Omental fat pad (tissue), 4 donors: ENCODE results near the gene DHX34. TPM values are rescaled to one million over a fixed set of nuclear protein-coding genes. Genes with fewer than 3 reads are reported as not detected.
A peak's percentile ranks its signal among the peaks of the same experiment; 100 is the strongest.
"Not testable (repeated sequence)": the region's sequence is repeated elsewhere in the genome, so short reads cannot be mapped to it uniquely, and the experiment has no call there.

Source experiments
- ATAC-seq: fragments of 150-250 bp; one replicate; pipeline ENCODE4 v1.9.1; 2016; ENCODE audit warnings: mild to moderate bottlenecking, moderate library complexity; ENCODE audit not compliant: low FRiP score
- DNase-seq: peaks from one replicate; pipeline ENCODE4 v3.0.0-alpha.2; 2019; ENCODE audit warnings: low spot score
- total RNA-seq, 4 donors: library from RNA; depleted of rRNA; stranded (reverse); fragments of >200 nt; gene quantifications; one replicate each; pipeline ENCODE4 v1.1.0, GENCODE V29; 2016
- TF ChIP-seq, protein P1 (sequence below), 3 donors: fragments of 450-650 bp; IDR thresholded peaks; one replicate each; pipeline ENCODE4 v1.5.1; 2016 to 2017; ENCODE audit warnings: antibody characterized with exemption in 3 of 3, mild to moderate bottlenecking in 3 of 3, moderate library complexity in 2 of 3

DHX34 gene, protein sequence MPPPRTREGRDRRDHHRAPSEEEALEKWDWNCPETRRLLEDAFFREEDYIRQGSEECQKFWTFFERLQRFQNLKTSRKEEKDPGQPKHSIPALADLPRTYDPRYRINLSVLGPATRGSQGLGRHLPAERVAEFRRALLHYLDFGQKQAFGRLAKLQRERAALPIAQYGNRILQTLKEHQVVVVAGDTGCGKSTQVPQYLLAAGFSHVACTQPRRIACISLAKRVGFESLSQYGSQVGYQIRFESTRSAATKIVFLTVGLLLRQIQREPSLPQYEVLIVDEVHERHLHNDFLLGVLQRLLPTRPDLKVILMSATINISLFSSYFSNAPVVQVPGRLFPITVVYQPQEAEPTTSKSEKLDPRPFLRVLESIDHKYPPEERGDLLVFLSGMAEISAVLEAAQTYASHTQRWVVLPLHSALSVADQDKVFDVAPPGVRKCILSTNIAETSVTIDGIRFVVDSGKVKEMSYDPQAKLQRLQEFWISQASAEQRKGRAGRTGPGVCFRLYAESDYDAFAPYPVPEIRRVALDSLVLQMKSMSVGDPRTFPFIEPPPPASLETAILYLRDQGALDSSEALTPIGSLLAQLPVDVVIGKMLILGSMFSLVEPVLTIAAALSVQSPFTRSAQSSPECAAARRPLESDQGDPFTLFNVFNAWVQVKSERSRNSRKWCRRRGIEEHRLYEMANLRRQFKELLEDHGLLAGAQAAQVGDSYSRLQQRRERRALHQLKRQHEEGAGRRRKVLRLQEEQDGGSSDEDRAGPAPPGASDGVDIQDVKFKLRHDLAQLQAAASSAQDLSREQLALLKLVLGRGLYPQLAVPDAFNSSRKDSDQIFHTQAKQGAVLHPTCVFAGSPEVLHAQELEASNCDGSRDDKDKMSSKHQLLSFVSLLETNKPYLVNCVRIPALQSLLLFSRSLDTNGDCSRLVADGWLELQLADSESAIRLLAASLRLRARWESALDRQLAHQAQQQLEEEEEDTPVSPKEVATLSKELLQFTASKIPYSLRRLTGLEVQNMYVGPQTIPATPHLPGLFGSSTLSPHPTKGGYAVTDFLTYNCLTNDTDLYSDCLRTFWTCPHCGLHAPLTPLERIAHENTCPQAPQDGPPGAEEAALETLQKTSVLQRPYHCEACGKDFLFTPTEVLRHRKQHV
- 10 to 100 TPM in 3 of 4 donors, 1 to 10 TPM in 1; 9.5 to 22.2 (median 14.7) TPM for total RNA-seq

DNA sequence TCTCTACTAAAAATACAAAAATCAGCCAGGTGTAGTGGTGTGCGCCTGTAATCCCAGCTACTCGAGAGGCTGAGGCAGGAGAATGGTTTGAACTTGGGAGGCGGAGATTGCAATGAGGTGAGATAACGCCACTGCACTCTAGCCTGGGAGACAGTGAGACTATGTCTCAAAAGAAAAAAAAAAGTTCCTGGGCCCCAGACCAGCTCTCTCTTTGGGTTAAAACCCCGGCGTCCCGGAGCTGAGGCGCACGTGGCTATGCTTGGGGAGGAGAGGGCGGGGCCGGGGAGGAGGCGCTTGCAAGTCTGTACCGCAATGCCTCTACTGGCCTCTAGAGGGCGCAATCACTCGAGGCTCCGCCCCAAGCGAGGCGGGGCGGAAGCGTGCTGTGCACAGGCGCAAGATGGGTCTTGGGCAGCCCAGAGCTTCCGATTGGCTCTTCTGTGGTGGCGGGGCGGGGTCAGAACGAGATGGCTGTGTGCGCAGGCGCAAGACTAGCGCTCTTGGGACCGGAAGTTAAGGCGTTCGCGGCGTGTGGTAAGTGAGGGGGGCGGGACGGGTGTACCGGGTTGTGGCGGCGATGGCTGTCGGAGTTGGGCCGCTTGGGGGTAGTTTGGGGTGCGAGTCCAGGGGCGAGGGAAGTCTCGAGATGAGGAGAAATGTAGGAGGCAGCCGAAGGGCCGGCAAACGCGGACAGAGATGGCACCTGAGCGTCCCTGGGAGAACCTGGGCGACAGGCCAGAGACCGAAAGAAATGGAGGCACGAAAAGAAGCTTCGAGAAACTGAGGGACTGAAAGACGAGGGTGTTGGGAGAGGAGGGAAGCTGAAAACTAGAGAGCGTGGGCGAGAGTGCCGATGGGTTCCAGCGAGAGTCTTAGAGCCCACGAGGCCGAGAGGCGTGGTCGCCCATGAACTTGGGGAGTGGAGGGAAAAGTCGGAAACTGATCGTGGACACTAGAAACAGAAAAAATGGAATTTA is at the start of gene DHX34:
TSS of gene DHX34 (plus strand) at position 497 of the 977 bp plus-strand sequence. CDS start 3,716 bp downstream, outside the sequence.
- peak; percentile 92 for DNase-seq
- TF ChIP-seq, protein P1, sequence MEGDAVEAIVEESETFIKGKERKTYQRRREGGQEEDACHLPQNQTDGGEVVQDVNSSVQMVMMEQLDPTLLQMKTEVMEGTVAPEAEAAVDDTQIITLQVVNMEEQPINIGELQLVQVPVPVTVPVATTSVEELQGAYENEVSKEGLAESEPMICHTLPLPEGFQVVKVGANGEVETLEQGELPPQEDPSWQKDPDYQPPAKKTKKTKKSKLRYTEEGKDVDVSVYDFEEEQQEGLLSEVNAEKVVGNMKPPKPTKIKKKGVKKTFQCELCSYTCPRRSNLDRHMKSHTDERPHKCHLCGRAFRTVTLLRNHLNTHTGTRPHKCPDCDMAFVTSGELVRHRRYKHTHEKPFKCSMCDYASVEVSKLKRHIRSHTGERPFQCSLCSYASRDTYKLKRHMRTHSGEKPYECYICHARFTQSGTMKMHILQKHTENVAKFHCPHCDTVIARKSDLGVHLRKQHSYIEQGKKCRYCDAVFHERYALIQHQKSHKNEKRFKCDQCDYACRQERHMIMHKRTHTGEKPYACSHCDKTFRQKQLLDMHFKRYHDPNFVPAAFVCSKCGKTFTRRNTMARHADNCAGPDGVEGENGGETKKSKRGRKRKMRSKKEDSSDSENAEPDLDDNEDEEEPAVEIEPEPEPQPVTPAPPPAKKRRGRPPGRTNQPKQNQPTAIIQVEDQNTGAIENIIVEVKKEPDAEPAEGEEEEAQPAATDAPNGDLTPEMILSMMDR (IDR thresholded peaks at IDR 0.05), result peak in 2 of 3 donors; percentile 93 to 94
- peak; percentile 100 for ATAC-seq

DNA sequence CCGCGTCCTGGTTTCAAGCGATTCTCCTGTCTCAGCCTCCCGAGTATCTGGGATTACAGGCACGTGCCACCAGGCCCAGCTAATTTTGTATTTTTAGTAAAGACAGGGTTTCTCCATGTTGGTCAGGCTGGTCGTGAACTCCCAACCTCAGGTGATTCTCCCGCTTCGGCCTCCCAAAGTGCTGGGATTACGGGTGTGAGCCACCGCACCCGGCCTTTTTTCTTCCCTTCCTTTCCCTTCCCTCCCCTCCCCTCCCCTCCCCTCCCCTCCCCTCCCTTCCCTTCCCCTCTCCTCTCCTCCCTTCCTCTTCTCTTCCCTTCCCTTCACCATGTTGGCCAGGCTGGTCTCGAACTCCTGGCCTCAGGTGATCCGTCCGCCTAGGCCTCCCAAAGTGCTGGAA is 48.2 kb upstream of the DHX34 start:
- not testable (repeated sequence) for DNase-seq

DNA sequence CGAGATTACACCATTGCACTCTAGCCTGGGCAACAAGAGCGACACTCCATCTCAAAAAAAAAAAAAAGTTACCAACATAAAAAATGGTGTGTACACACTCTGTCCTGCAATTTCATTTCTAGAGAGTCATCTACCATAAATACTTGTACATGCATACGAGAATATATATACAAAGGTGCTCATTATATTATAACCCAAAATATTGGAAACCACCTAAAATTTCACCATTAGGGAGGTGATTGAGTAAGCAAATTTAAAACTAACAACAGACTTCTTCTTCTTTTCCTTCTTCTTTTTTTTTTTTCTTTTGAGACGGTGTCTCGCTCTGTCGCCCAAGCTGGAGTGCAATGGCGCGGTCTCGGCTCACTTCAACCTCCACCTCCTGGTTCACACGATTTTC is 46.9 kb upstream of the DHX34 start:
- TF ChIP-seq, protein P1 (IDR thresholded peaks at IDR 0.05), result no peak
- no peak for ATAC-seq
- DNase-seq, result no peak

More for the DNA sequence above, 48.2 kb upstream of the DHX34 start:
- ATAC-seq, result not testable (repeated sequence)

DNA sequence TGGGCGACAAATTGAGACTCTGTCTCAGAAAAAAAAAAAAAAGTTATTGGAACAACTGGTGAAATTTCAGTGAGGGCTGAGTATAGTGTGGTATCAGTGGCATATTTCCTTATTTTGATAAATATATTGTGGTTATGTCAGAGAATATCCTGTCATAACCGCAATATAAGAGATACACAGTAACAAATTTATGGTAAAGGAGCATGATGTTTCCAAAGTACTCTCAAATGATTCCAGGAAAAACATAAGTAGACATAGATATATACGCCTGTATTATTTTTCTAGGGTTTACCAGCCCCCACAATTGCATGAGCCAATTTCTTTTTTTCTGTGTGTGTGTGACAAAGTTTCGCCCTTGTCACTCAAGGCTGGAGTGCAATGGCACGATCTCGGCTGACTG is 45.1 kb upstream of the DHX34 start:
- TF ChIP-seq, protein P1 (IDR thresholded peaks at IDR 0.05), result no peak
- DNase-seq (no peak), ATAC-seq (no peak)

DNA sequence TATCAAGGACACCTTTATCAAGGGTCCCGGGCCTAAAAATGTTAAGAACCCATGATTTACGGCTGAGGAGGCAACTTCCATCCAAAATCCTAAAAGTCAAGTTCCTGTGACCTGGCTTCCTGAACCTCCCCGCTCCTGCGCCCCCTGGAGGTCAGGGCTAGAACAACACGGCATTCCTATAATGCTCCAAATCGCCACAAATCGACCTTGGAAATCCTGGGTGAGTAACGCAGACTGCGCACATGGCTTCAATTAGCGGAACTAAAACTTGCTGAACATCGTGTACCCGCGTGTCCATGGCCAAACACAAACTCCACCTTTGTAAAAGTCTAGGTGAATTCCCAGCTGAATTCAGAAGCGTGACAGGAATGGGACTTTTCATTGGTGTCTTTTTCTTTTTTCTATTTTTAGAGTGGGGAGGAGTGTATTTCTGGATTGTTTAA is 43.8 kb upstream of the DHX34 start:
- ATAC-seq (peak; percentile 84), DNase-seq (peak; percentile 70)
- TF ChIP-seq, protein P1 (IDR thresholded peaks at IDR 0.05), result peak in 1 of 3 donors; percentile 43

DNA sequence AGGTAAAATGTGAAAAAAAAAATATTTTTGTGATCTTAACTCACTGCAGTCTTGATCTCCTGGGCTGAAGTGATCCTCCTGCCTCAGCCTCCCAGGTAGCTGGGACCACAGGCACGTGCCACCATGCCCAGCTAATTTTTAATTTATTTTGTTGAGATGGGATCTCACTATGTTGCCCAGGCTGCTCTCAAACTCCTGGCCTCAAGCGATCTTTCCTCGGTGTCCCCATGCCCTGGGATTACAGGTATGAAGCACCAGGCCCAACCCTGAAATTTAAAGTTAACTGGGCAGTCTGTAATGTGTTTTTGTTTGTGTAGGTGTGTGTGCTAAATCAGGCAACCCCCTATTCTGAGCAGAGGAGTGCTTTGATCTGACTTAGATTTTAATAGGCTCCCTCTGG is 42.8 kb upstream of the DHX34 start:
- TF ChIP-seq, protein P1 (IDR thresholded peaks at IDR 0.05), result no peak
- ATAC-seq (no peak), DNase-seq (no peak)
